ENCODE measurements around the gene NRXN2.

Gene NRXN2

DNA sequence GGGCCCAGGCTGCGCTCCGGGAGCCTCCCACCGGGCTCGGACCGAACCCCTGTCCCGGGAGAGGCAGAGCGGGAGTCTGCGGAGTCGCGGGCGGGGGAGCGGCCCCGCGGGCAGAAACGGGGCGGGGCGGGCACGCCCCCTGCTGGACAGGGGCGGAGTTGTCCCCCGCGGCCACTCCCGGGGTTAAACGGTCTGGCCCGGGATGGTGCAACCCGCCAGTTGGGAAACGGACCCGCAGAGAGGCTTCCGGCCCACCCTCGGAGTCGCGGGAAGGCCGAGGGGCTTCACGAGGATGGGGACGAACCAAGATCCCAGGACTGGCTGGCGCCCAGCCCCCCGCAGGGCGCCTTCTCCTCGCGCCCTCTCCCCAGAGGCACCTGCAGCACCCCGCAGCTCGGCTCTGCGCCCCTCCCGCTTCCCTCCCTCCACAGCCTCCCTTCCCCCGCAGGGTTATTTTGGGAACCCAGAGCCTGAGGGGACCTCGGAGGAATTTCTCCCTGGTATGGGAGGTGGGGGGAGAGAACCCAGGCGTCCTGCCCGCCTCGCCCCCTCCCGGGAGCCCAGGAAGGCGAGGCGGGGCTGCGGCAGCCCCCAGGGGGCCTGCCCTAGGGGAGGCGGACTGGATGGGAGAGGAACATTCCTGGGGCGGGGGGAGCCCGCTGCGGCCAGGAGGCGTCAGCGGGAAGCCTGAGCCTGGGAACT lies 20.0 kb upstream of the NRXN2 start:
- DNase-seq, result peak; percentile 93

DNA sequence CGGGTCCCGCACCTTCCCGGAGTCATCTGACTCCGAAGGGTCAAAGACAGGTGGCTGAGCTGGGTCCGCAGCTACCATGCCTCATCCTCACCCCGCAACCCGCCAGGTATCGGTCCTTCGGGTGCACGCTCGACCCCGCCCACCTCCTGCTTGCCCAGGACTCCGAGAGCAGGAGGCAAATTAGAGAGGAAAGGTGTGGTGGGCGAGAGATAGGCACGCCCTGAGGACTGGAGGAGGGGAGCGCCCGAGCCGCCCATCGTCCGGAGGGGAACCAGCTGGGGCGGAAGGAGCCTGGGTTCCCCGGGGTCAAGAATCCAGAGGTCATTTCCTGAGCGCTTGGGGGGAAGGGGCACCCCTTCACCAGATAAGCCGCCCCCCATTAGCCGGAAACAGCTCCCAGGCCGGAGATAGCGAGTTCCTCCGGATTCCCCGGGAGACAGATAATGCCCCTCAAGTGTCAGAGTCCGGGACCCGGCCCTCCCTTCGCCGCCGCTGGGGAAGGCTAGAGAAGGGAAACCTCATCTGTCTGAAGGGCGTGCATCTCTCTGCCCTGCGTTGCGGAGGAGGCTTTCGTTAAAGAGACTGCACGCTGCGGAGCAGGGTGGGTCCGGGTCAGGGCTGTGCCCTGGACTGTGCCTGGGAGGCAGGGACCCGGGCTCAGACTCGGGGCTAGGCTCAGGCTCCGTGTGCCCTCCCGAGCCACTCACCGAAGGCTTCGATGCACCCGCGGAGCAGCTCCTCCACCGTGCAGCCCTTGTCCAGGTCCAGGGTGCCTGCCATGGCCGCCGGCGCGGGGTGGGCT lies 19.3 kb upstream of the NRXN2 start:
- DNase-seq, result peak; percentile 75

DNA sequence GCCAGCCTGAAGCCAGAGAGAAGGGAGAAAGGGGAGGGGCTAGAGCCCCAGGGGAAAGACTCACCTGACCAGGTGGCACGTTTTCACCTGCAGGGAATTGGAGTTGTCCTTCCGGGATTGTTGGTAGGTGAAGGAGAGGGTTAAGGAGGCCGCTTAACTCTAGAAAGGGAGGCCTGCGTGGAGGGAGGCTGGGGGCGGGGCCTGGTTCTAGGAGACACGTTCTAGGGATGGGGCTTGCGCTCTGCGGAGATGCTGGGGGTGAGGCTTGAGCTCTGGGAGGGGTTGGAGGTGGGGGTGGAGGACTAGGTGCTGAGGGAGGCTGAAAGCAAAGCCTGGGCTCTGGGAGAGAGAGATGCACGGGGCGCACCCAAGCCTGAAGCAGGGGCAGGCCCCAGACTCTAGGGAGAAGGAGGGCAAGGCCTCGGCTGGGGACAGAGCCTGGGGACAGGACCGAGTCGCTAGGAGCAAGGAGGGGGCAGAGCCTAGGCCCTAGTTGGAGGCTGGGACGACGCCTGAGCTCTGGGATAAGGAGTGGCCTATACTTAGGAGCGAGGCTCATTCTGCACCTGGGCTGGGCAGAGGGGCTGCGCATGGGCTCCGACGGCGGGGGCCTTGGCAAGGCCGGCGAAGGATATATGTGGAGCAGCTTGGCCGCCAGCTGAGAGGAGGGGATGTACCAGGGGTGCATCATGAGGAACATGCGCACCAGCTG lies 18.5 kb upstream of the NRXN2 start:
- no peak for DNase-seq

DNA sequence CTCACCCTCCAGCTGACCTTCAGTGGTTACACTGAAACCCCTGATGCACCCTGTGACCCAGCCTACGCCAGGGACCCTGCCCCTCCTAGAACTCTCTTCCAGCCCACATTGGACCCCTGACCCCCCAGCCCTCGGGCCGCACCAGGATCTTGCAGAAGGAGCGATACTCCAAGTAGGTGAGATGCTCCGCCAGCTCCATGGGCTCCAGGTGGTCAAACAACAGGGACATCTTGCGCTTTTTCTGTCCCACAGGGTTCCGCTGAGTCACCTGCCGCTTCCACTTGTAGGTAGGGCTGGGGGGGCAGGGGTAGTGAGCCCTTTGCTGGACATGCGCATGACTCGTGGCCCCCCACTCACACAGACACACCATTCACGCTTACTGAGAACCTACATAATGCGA lies 16.9 kb upstream of the NRXN2 start:
- no peak for DNase-seq

DNA sequence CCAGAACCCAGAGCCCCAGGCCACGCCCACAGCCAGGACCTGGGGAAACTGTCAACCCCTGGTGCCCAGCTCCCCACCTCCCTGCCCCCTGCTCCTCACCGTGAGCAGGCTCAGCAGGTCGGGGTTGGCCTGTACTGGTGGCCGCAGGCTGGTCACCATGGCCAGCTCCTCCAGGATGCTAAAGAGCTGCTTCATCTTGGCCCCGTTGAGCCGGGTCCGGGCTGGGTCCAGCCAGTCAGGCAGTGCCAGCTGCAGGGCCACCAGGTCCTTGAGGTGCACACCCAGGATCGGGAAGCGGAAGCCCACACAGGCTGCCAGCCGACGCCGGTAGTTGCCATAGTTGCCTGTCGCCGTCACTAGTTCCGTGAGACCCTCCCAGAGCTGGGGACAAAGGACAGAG lies 13.7 kb upstream of the NRXN2 start:
- no peak for DNase-seq

DNA sequence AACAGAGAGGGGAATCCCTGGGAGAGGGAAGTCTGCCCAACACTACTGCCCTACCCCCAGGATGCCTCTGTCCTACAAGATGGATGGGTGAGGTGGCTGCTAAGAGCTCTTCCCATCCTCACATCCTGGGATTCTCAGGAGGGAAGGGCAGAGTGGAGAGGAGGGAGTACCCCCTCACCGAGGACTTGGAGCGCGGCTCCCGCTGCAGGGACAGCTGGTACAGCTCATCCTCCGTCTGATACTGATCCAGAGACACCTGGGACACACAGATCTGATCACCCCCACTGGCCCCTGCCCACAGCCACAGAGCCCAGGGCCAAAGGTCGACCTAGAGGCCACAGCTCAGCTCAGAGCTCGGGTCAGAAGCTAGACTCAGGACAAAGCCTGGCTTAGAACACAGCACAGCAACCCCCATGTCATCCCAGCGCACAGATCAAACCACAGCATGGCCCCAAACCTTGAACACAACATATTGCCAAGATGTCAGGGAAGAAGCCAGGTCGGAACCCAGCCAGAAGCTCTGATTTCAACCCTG lies 12.8 kb upstream of the NRXN2 start:
- no peak for DNase-seq

DNA sequence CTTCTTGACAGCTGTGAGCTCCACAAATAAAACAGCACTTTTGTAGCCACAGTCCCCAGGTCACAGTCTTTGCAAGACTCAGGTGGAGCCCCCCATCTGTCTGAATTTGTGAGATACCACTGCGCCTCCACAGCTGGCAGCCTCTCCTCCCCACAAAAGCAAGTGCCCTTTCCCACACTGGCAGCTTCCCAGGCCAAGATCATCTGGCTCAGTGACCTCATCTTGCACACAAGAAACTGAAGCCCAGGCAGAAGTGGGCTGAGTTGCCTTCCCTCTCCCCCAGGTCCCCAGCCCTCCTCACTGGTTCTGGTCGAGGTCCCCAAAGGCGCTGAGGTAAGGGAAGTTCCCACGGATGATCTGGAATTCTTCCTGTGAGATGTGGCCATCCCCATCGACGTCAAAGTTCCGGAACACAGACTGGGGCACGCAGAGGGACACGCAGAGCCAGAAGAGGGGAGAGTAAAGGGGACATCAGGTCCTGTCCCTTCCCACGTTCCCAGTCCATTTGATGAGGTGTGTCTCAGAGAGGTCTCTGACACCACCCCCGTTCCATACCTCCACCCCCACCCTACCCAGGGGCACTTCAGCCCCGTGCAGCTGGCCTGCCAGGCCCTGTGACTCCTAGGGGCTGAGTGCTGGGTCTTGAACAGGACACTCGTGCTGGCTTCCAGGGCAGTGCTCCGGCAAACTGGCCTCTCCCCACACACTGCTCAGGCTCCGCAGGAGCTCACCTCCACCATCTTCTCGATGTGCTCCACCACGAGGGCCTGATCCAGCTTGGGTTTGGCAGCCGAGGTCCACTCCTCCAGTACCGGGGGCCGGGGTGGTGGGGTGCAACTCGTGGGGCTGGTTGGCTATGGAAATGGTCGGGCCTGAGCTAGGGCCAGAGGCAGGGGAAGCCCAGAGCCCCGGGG lies 12.1 kb upstream of the NRXN2 start:
- DNase-seq, result no peak

DNA sequence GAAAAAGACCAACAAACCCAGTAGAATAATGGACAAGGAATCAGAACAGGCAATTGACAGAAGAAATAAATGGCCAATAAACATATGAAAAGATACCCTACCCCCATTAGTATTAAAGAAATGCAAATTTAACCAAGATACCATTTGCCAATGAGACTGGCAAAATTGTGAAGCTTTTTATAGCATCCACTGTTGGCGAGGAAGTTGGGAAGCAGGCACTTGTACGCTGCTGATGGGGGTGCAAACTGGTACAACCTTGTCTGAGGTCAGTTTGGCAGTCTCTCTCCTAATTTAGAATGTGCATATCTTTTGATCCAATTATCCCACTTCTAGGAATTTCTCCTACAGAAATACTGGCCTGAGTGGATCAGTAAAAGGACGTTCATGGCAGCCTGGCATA lies 8.6 kb upstream of the NRXN2 start:
- no peak for DNase-seq

DNA sequence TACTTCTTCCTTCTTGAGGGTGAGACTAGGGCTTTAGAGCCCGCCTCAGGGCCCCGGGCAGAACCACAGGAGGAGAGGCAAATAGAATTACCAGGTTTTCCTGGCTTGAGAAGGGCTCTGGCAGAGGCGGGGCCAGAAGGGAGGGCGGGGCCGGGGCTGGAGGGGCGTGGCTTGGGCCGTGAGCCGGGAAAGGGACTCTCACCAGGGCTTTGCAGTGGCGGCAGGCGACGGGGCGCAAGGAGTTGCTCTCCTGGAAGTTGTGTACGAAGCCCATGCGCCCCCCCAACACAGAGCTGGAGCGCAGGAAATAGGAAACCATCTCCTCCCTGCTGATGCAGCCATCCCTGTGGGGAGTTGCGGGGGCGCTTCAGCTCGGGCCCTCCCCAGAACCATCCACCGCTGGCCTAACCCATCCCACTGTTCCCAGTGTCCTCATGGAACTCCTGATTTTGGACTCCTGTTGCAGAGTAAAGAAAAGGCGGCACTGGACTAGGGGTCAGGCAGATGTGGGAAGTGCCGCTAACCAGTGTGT lies 6.9 kb upstream of the NRXN2 start:
- DNase-seq, result no peak

DNA sequence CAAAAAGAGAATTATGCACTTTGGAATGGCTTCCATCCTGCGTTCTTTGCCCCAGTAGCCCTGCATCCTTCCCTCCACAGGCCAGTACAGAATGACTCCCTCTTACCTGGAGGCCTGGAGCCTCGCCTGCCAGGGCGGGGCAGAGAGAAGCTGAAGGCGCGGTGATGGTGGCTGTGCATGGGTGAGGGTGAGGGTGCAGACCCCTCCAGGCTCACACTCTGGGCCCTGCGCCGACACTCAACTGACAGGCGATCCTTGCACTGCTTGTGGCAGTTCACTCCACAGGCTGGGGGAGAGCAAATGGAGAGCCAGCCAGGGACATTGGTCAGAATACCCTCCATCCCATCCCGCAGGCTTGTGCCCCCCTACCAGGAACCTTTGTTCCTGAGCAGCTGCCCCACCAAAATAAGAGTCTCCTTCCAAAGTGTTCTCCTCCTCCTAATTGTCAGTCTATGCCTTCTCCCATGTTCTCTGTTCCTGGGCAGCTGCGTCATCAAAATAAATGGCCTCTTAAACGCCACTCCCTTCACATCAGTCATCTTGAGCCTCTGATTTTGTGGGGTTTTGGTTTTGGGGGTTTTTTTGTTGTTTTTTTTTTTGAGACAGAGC lies 5.9 kb upstream of the NRXN2 start:
- no peak for DNase-seq

DNA sequence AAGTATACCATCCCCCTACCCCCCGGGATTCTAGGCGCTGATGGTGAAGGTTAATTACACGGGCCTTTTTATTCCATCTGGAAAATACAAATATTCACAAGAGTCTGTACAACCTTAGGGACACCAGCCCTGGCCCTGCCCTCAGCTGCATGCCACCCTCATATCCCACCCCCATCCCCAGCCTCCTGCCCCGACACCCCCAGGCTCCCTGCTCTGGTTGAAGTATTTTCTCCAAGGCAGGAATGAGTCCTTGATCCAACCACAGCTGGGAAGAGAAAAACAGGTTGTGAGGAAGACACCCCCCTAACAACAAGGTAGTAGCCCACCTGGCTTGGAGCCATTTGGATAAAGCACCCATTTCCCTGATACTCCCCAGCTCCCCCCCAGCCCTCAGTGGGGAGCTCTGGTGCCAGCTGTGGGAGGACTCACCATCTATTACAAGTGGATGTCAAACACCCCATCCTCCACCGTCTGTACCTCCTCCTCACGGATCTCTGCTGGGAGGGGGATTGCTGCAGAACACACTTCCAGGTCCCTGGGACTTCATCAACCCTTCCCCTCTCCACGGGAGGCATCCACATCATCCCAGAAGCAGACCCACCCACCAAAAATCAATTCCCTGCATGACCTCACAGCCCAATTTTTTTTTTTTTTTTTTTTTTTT lies 4.0 kb upstream of the NRXN2 start:
- no peak for DNase-seq

DNA sequence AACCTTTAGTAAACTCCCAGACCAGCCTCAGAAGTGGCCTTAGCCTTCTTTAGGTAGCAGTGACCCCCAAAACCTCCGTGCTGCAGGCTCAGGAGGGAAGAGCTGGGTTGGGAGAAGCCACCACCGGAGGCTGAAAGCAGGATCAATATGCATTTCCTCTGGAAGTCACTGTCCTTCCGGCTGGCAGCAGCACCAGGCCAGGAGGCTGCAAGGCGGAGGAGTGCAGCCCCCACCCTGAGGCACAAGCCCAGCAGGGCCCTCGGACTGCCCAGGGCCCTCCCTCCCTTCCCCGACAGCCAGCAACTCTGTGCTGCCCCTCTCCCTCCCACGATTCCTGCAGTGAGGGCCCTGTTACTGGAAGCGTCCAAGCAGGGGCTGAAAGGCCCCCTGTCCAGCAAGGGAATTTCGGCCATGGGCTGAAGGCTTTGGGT lies 3.2 kb upstream of the NRXN2 start:
- DNase-seq, result no peak

DNA sequence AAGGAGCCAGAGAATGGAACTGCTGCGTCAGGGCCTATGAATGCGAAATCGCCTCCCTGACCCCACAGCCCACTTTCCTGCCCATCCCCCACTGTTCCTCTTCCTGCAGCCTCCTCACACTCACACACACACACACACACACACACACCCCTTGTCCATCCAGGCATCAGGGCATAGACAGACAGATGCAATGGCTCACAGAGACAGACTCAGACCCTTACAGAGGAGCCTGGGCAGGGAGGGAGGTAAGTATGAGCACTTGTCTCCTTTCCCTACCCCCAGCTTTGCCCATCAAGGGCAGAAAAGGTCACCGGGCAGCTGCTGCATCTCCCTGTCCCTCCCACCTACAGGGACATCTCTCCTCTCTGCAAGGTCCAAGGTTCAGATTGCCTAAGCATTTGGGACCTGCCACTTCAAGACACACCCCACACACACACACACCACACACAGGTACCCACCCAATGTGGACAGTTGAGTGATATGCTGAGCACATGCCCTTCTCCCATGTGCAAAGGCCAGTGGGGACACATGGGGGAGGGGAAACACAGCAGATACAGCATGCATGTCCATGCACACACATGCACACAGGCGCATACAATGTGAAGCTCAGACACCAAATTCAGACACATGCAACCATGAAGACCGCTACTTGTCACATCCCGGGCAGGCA lies 2.0 kb upstream of the NRXN2 start:
- DNase-seq, result peak; percentile 60

DNA sequence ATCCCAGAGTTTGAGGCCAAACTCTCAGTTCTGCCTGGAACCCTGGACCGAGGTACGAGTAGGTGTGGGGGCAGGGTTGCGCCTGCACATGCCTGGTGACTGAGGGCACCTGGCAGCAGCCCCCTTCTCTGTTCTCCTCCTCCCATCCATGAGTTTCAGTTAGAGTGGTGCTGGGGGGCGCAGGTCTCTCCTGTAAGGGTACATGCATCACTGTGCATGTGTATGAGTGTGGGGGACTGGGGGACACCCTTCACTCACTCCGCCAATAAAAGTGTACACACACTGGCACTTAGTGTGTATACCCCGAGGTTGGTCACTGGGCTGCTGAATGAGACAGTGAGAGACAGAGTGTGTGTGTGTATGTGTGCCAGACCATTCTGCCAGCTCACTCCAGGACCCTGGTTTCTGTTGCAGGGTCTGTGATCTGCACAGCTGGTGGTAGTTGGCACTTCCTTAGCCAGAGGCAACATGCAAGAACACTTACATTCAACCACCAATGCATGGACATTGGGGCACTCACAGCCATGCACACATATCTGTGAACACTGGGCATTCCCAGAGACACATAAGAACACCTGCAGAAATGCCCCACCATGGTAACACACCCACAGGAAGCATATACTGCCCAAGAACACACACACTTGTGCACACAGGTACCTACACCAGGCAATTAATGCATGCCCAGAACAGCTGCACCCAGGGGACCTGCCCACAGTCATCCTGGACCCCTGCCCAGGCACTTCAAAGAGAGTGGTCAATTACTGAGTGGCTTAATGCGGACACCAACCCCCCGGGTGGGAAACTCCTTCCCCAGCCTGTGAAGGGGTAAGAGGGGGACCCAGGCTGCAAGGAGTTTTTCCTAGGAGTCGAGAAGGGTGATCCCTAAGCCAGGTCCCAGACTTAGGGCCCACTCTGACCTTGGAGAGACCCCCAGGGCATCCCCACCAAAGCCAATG lies 1.2 kb upstream of the NRXN2 start:
- DNase-seq, result peak; percentile 58

DNA sequence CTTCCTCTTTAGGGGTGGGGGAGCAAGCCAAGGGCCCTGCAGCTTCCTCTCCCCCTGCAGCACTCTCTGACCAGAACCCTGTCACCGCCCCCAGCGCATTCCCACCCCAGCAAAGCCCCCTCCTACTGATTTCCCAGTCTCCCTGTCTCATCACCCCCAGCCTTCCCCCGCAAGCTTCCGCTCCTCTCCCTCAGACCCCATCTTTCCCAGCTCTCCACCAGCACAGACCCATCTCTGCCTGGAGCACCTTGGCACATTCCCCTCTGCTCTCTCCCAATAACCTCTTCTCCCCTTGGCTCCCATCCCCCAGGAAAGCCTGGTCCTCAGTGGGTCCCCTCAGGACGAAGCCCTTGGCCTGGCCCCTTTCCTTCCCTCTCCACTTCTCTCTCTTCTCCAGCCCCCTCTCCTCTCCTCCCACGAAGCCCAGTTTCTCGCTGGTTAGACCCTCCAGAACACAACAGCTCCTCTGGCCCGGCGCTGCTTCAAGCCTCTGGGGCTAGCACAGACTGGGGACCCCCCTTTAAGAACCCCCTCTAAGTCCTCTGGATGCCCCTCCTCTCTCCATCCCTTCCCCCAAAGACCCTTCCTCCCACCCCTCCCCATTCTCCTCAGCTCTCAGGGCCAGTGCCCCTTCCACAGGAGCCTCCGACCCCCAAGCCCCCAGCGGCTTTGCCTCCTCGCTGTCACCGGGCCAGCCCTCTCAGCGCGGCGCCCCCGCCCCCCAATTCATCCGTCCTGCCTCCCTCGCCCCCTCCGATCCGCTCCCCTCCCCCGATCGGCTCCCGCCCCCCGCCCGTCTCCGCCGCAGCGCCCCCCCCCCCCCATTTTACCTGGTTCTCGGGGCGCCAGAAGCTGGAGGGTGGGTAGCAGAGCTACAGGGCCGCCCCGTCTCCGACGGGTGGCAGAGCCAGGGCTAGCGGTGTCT lies 594 bp downstream of the NRXN2 start:
- DNase-seq, result no peak

DNA sequence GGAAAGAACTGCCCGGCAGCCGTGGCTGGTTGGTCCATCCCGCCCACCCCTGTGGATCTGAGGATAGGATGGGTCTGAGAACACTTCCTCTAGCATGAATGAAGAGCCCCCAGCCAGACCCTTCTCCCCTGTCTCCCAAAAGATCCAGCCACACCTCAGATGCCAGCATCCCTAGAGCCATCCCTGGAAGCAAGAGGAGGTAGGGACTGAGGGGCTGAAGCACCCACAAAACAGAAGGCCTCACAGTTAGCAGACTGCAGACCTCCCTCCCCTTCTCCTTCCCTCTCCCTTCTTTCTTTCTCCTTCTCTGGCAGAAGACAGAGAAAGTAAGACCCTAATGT lies 1.7 kb downstream of the NRXN2 start:
- DNase-seq, result no peak

DNA sequence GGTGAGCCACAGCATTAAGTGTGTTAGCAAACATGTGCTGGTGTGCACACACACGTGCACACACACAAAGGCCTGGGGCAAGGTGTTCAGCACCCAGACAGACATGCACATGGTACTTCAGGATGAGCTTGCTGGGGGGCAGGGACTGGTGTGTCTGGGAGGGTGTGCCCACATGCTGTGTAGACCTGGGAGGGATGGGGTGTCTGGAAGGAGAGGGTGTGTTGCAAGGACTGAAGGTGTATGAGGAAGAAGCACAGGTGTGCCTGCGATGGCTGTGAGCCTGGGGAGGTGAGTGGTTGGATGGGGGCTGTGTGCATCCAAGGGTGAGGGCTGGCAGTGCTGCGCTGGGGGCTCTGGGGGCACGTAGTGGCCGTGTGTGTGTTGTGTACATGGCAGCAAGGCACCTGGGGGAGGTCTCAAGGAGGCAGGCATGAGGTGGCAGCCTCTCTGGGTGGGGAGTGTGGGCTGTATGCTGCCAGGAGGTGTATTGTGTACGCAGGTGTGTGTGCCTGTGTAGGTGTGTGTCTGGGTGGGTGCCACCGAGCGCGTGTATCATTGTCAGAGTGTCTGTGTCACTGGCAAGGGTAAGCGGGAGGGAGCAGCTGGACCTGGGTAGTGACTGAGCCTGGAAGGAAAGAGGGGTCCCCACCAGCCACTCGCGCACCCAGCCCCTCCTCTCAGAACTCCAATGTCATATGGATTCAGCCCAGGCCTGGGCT lies 2.2 kb downstream of the NRXN2 start:
- DNase-seq, result no peak

DNA sequence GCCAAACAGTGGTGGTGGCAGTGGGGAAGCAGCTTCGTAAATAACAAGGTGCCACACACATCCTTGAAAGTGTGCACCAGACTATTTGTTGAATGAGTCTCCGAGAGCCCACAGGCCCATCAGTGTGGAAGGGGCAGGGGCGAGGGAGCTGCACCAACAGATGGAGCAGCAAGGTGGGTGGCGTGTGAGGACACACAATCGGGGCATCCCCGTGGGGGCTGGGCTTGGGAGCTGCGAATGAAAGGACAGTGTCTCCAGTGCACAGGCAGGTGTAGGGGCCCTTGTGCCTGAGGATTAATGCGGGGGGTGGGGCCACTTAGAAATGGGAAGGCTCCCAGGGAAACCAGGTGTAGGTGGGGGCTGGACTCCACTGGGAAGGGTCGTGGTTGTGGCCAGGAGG lies 2.8 kb downstream of the NRXN2 start:
- no peak for DNase-seq
